ENCODE data around the gene PRAMEF2. TPM values are rescaled to one million over a fixed set of nuclear protein-coding genes. Genes with fewer than 3 reads are reported as not detected.
"Not testable (repeated sequence)": the region's sequence is repeated elsewhere in the genome, so short reads cannot be mapped to it uniquely, and the experiment has no call there.

Gene PRAMEF2
- total and polyA plus RNA-seq, 2 donors (not counting 3 experiments of a cell fraction or from before 2014, with no cell fraction given) = not detected

- dilution Hi-C loops (cut with MboI; ENCODE audit: extremely low pct_ligation_motif_present, low sequenced_read_pairs) = no loop called here
- ChIA-PET CTCF (no interaction called here), POLR2A (no interaction called here)
- H3K27me3 ChIP-seq (ENCODE audit: control insufficient read depth in 2 of 2, insufficient read depth in 2 of 2, low read length in 2 of 2) = no peaks in the 10 kb centered on the region
- H3K9ac ChIP-seq (replicated peaks; ENCODE audit: extremely low read depth, insufficient read depth, low read length) = no peak overlapping the region
- intact Hi-C loops (cut with micrococcal nuclease) = no loop called here
- H3K4me1 ChIP-seq (ENCODE audit: control insufficient read depth, extremely low read depth, insufficient read depth, low read length) = no peaks in the 10 kb centered on the region
- no peaks in the 10 kb centered on the region for H3K9me1 ChIP-seq (replicated peaks; ENCODE audit: control insufficient read depth, extremely low read depth, insufficient read depth, low read length)
- no peaks in the 10 kb centered on the region for H3K36me3 ChIP-seq (ENCODE audit: control insufficient read depth in 2 of 2, extremely low read depth in 1 of 2, insufficient read depth in 2 of 2, low read length in 2 of 2)
- no TSS peak for BruUV-seq (replicated peaks)
- DNase-seq (ENCODE audit: low read depth, low spot score) (no peak), FAIRE-seq (no peak)
- no peak overlapping the region for H3K4me2 ChIP-seq (ENCODE audit: insufficient read depth, low read length)
- no peak for TF ChIP-seq EZH2 (IDR thresholded peaks at IDR 0.05; ENCODE audit: borderline replicate concordance, low read depth, low read length, severe bottlenecking)
- TF ChIP-seq FOS (IDR thresholded peaks at IDR 0.05; ENCODE audit: borderline replicate concordance, insufficient read depth, low read length) = no peak
- TF ChIP-seq POLR2AphosphoS5 (IDR thresholded peaks at IDR 0.05; ENCODE audit: insufficient read depth, low read depth, low read length) = no peak
- TF ChIP-seq JUN (IDR thresholded peaks at IDR 0.05; ENCODE audit: borderline replicate concordance, insufficient read depth, insufficient read length, low read depth) = no peak
- TF ChIP-seq MYC (IDR thresholded peaks at IDR 0.05; ENCODE audit: low read depth, low read length) = no peak
- no peak for TF ChIP-seq MAX (IDR thresholded peaks at IDR 0.05; ENCODE audit: insufficient read depth, insufficient read length)
- no peak for TF ChIP-seq GATA2 (IDR thresholded peaks at IDR 0.05; ENCODE audit: insufficient read depth, insufficient read length, low read depth, low read length)
- TF ChIP-seq CTCF (IDR thresholded peaks at IDR 0.05; ENCODE audit: extremely low read depth in 1 of 2, insufficient read depth in 1 of 2, low read depth in 1 of 2, low read length in 2 of 2) = no peak
- no peak overlapping the region for H3K4me3 ChIP-seq (replicated peaks in 1 of 3; ENCODE audit: insufficient read depth in 1 of 3, low read depth in 1 of 3, low read length in 3 of 3)
- H3K9me3 ChIP-seq (replicated peaks; ENCODE audit: control insufficient read depth, insufficient read depth, low read length) = peaks cover 2% of the 10 kb centered on the region
- no peak overlapping the region for H2AFZ ChIP-seq (ENCODE audit: low read depth, low read length)
- no peaks in the 10 kb centered on the region for H4K20me1 ChIP-seq (replicated peaks; ENCODE audit: control insufficient read depth, extremely low read depth, insufficient read depth, low read length)
- no peak overlapping the region for H3K27ac ChIP-seq (ENCODE audit: insufficient read depth, low read depth, low read length)
- H3K79me2 ChIP-seq (ENCODE audit: control insufficient read depth, insufficient read depth, low read length) = no peaks in the 10 kb centered on the region
Measured at GRCh38 chr1:12851779-12852178, 5.1 kb upstream of the PRAMEF2 start.

GRCh38 chr1:12863131-12863880 is 6.4 kb downstream of the PRAMEF2 start:
- H3K4me1 ChIP-seq (ENCODE audit: control insufficient read depth, extremely low read depth, insufficient read depth, low read length); H2AFZ ChIP-seq (ENCODE audit: low read depth, low read length); H3K27ac ChIP-seq (ENCODE audit: insufficient read depth, low read depth, low read length); H3K4me2 ChIP-seq (ENCODE audit: insufficient read depth, low read length); H3K27me3 ChIP-seq (ENCODE audit: control insufficient read depth in 2 of 2, insufficient read depth in 2 of 2, low read length in 2 of 2); DNase-seq (ENCODE audit: low read depth, low spot score); CTCF ChIA-PET; intact Hi-C loops (cut with micrococcal nuclease); H3K9me1 ChIP-seq (replicated peaks; ENCODE audit: control insufficient read depth, extremely low read depth, insufficient read depth, low read length); H3K4me3 ChIP-seq (replicated peaks in 1 of 3; ENCODE audit: insufficient read depth in 1 of 3, low read depth in 1 of 3, low read length in 3 of 3); H3K36me3 ChIP-seq (ENCODE audit: control insufficient read depth in 2 of 2, extremely low read depth in 1 of 2, insufficient read depth in 2 of 2, low read length in 2 of 2); BruUV-seq (replicated peaks); H3K79me2 ChIP-seq (ENCODE audit: control insufficient read depth, insufficient read depth, low read length); FAIRE-seq; dilution Hi-C loops (cut with MboI; ENCODE audit: extremely low pct_ligation_motif_present, low sequenced_read_pairs); H4K20me1 ChIP-seq (replicated peaks; ENCODE audit: control insufficient read depth, extremely low read depth, insufficient read depth, low read length); POLR2A ChIA-PET; H3K9ac ChIP-seq (replicated peaks; ENCODE audit: extremely low read depth, insufficient read depth, low read length); H3K9me3 ChIP-seq (replicated peaks; ENCODE audit: control insufficient read depth, insufficient read depth, low read length): not testable (repeated sequence)

GRCh38 chr1:12878453-12878852 is 21.6 kb downstream of the PRAMEF2 start:
- H3K4me2 ChIP-seq (ENCODE audit: insufficient read depth, low read length); H3K9ac ChIP-seq (replicated peaks; ENCODE audit: extremely low read depth, insufficient read depth, low read length); H3K27me3 ChIP-seq (ENCODE audit: control insufficient read depth in 2 of 2, insufficient read depth in 2 of 2, low read length in 2 of 2); H4K20me1 ChIP-seq (replicated peaks; ENCODE audit: control insufficient read depth, extremely low read depth, insufficient read depth, low read length); H3K36me3 ChIP-seq (ENCODE audit: control insufficient read depth in 2 of 2, extremely low read depth in 1 of 2, insufficient read depth in 2 of 2, low read length in 2 of 2); FAIRE-seq; dilution Hi-C loops (cut with MboI; ENCODE audit: extremely low pct_ligation_motif_present, low sequenced_read_pairs); DNase-seq (ENCODE audit: low read depth, low spot score); H3K79me2 ChIP-seq (ENCODE audit: control insufficient read depth, insufficient read depth, low read length); H3K9me3 ChIP-seq (replicated peaks; ENCODE audit: control insufficient read depth, insufficient read depth, low read length); H2AFZ ChIP-seq (ENCODE audit: low read depth, low read length); H3K9me1 ChIP-seq (replicated peaks; ENCODE audit: control insufficient read depth, extremely low read depth, insufficient read depth, low read length); H3K27ac ChIP-seq (ENCODE audit: insufficient read depth, low read depth, low read length); CTCF ChIA-PET; BruUV-seq (replicated peaks); POLR2A ChIA-PET; H3K4me3 ChIP-seq (replicated peaks in 1 of 3; ENCODE audit: insufficient read depth in 1 of 3, low read depth in 1 of 3, low read length in 3 of 3); H3K4me1 ChIP-seq (ENCODE audit: control insufficient read depth, extremely low read depth, insufficient read depth, low read length); intact Hi-C loops (cut with micrococcal nuclease): not testable (repeated sequence)

Measured in endothelial cell of umbilical vein (primary cell).